SK-N-MC (cell line): ENCODE data around the gene PTPRF.

Source experiments
- EZH2 ChIP-seq: fragments of 200-600 bp; sonication (generic); IDR thresholded peaks from one replicate; pipeline ENCODE4 v1.6.1; 2017; ENCODE audit warnings: antibody characterized with exemption
- POLR2AphosphoS5 ChIP-seq: IDR thresholded peaks from 2 replicates; pipeline ENCODE4 v1.6.1; 2012; ENCODE audit warnings: mild to moderate bottlenecking, low read depth, low read length, borderline replicate concordance

DNA sequence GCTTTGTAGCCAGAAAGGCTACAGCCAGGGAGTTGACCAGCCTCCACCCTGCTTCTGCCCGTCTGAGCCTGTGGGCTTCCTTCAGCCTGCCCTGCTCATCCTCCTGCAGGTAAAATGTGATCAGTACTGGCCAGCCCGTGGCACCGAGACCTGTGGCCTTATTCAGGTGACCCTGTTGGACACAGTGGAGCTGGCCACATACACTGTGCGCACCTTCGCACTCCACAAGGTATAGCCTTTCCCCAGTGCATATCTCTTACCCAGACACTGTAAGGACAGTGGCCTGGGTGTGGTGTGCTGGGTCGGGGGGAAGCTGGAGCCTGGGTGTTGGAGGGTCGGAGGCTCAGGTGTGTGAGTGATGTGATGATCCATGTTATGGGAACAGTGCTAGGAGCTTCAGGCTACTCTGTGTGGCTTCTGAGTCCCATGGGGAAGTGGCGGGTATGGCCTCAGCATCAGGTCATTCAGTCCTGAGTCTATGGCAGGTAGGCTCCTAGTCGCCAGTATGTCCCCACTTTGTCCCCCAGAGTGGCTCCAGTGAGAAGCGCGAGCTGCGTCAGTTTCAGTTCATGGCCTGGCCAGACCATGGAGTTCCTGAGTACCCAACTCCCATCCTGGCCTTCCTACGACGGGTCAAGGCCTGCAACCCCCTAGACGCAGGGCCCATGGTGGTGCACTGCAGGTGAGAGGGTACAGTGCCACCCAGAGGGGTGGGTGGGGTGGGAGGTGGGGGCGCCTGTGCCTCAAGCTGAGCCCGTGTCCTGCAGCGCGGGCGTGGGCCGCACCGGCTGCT lies 88.0 kb downstream of the PTPRF start:
- TF ChIP-seq EZH2 = no peak
- TF ChIP-seq POLR2AphosphoS5 = no peak
